MM.1S (cell line): Measurements from ENCODE around the gene IQCN.

ENCODE experiments used
- DNase-seq: peaks from one replicate; pipeline ENCODE4 v3.0.0-alpha.2; 2015
- H2AFZ ChIP-seq: fragments of 300-600 bp; sonication (generic); 2 replicates; pipeline ENCODE4 v1.6.0; 2016; ENCODE audit warnings: antibody characterized with exemption, low read length
- H3F3A ChIP-seq: fragments of 300-600 bp; sonication (generic); 2 replicates; pipeline ENCODE4 v1.6.1; 2016; ENCODE audit warnings: mild to moderate bottlenecking, antibody characterized with exemption, low read length, moderate library complexity, mixed read lengths; ENCODE audit not compliant: insufficient read depth
- H3K27ac ChIP-seq: fragments of 300-600 bp; sonication (generic); 2 replicates; pipeline ENCODE4 v1.5.1; 2016; ENCODE audit warnings: mild to moderate bottlenecking, low read length
- H3K27me3 ChIP-seq: fragments of 300-600 bp; sonication (generic); replicated peaks from 2 replicates; pipeline ENCODE4 v1.6.0; 2016; ENCODE audit warnings: low read length; ENCODE audit not compliant: insufficient read depth
- H3K36me3 ChIP-seq: fragments of 300-600 bp; sonication (generic); replicated peaks from 2 replicates; pipeline ENCODE4 v1.6.1; 2016; ENCODE audit warnings: mild to moderate bottlenecking, low read length, mixed read lengths; ENCODE audit not compliant: insufficient read depth
- H3K4me1 ChIP-seq: fragments of 300-600 bp; sonication (generic); 2 replicates; pipeline ENCODE4 v1.6.1; 2016; ENCODE audit warnings: low read length, mixed read lengths
- H3K4me2 ChIP-seq: fragments of 300-600 bp; sonication (generic); 2 replicates; pipeline ENCODE4 v1.6.0; 2016; ENCODE audit warnings: low read depth, low read length
- H3K4me3 ChIP-seq: fragments of 300-600 bp; sonication (generic); 2 replicates; pipeline ENCODE4 v1.5.1; 2016; ENCODE audit warnings: low read length, mixed read lengths
- H3K79me2 ChIP-seq: fragments of 300-600 bp; sonication (generic); 2 replicates; pipeline ENCODE4 v1.6.1; 2016; ENCODE audit warnings: mixed run types, low read length, mixed read lengths
- H3K9ac ChIP-seq: fragments of 300-600 bp; sonication (generic); 2 replicates; pipeline ENCODE4 v1.6.1; 2016; ENCODE audit warnings: low read length, mixed read lengths
- H3K9me2 ChIP-seq: fragments of 300-600 bp; sonication (generic); replicated peaks from 2 replicates; pipeline ENCODE4 v1.6.1; 2016; ENCODE audit warnings: mild to moderate bottlenecking, low read length, mixed read lengths; ENCODE audit not compliant: insufficient read depth
- H3K9me3 ChIP-seq: fragments of 300-600 bp; sonication (generic); replicated peaks from 2 replicates; pipeline ENCODE4 v1.6.1; 2016; ENCODE audit warnings: mild to moderate bottlenecking, low read length, mixed read lengths; ENCODE audit not compliant: insufficient read depth
- H4K20me1 ChIP-seq: fragments of 300-600 bp; sonication (generic); 2 replicates; pipeline ENCODE4 v1.6.1; 2016; ENCODE audit warnings: mild to moderate bottlenecking, low read length, moderate library complexity, mixed read lengths; ENCODE audit not compliant: insufficient read depth
- CTCF ChIP-seq: fragments of 300-600 bp; sonication (generic); IDR thresholded peaks from 2 replicates; pipeline ENCODE4 v1.5.1; 2016; ENCODE audit warnings: antibody characterized with exemption, low read length, mixed read lengths
- EZH2 ChIP-seq: fragments of 300-600 bp; sonication (generic); optimal IDR thresholded peaks from 2 replicates; pipeline ENCODE3; 2017; ENCODE audit warnings: low read depth, mild to moderate bottlenecking, antibody characterized with exemption, low read length, mixed read lengths
- EZH2phosphoT487 ChIP-seq: fragments of 300-600 bp; sonication (generic); IDR thresholded peaks from 2 replicates; pipeline ENCODE4 v1.6.1; 2018; ENCODE audit warnings: antibody characterized with exemption, low read length

IQCN gene

GRCh38 chr19:18309525-18310064 is 35.3 kb upstream of the IQCN start:
- no peaks in the 10 kb centered on the region for H4K20me1 ChIP-seq
- H3K79me2 ChIP-seq = peaks cover 23% of the 10 kb centered on the region
- H3K9me3 ChIP-seq = no peaks in the 10 kb centered on the region
- H2AFZ ChIP-seq = no peak overlapping the region
- peaks cover 18% of the 10 kb centered on the region for H3K4me1 ChIP-seq
- H3K27ac ChIP-seq = no peak overlapping the region
- H3K4me3 ChIP-seq = no peak overlapping the region
- no peaks in the 10 kb centered on the region for H3K9me2 ChIP-seq
- no peaks in the 10 kb centered on the region for H3K36me3 ChIP-seq
- DNase-seq = no peak
- peaks cover 31% of the 10 kb centered on the region for H3F3A ChIP-seq
- no peak overlapping the region for H3K4me2 ChIP-seq
- no peak overlapping the region for H3K9ac ChIP-seq
- TF ChIP-seq EZH2 = no peak
- TF ChIP-seq EZH2phosphoT487 = no peak
- TF ChIP-seq CTCF = no peak
- no peaks in the 10 kb centered on the region for H3K27me3 ChIP-seq

- Histone ChIP-seq H3K36me3 (no peaks in the 10 kb centered on the region), H3K79me2 (peaks cover 26% of the 10 kb centered on the region), H3K4me3 (no peak overlapping the region), H3K4me2 (no peak overlapping the region), H3K9me3 (no peaks in the 10 kb centered on the region), H3K27me3 (no peaks in the 10 kb centered on the region), H2AFZ (no peak overlapping the region), H3K4me1 (peaks cover 18% of the 10 kb centered on the region), H3F3A (peaks cover 37% of the 10 kb centered on the region), H4K20me1 (no peaks in the 10 kb centered on the region), H3K9me2 (no peaks in the 10 kb centered on the region), H3K27ac (no peak overlapping the region), H3K9ac (no peak overlapping the region)
- no peak for TF ChIP-seq EZH2phosphoT487
- no peak for TF ChIP-seq CTCF
- TF ChIP-seq EZH2 = no peak
- no peak for DNase-seq
Observed at GRCh38 chr19:18308948-18309325, 34.7 kb upstream of the IQCN start.

- H2AFZ ChIP-seq = no peak overlapping the region
- H3K9me2 ChIP-seq = no peaks in the 10 kb centered on the region
- DNase-seq = no peak
- no peaks in the 10 kb centered on the region for H3K27me3 ChIP-seq
- peaks cover 18% of the 10 kb centered on the region for H3K4me1 ChIP-seq
- peaks cover 44% of the 10 kb centered on the region for H3F3A ChIP-seq
- H3K4me2 ChIP-seq = no peak overlapping the region
- H4K20me1 ChIP-seq = no peaks in the 10 kb centered on the region
- H3K4me3 ChIP-seq = no peak overlapping the region
- no peaks in the 10 kb centered on the region for H3K9me3 ChIP-seq
- peaks cover 23% of the 10 kb centered on the region for H3K79me2 ChIP-seq
- no peak overlapping the region for H3K9ac ChIP-seq
- no peaks in the 10 kb centered on the region for H3K36me3 ChIP-seq
- no peak for TF ChIP-seq CTCF
- no peak for TF ChIP-seq EZH2phosphoT487
- no peak for TF ChIP-seq EZH2
- H3K27ac ChIP-seq = no peak overlapping the region
Observed at GRCh38 chr19:18308051-18308947, 34.0 kb upstream of the IQCN start.
